ENCODE measurements around the gene GMFB.
"Not testable (repeated sequence)": the region's sequence is repeated elsewhere in the genome, so short reads cannot be mapped to it uniquely, and the experiment has no call there.

GMFB gene

GRCh38 chr14:54440873-54441868 lies 47.6 kb downstream of the GMFB start, which contains the start of gene CNIH1:
Gene CNIH1 (minus strand): TSS chr14:54441374. CDS start chr14:54441327, 47 bp downstream.
- in situ Hi-C loops (cut with MboI; ENCODE audit: low pct_unique_long_range_greater_than_20kb, low sequenced_read_pairs) = no loop called here
- peak; percentile 93 for DNase-seq

DNA sequence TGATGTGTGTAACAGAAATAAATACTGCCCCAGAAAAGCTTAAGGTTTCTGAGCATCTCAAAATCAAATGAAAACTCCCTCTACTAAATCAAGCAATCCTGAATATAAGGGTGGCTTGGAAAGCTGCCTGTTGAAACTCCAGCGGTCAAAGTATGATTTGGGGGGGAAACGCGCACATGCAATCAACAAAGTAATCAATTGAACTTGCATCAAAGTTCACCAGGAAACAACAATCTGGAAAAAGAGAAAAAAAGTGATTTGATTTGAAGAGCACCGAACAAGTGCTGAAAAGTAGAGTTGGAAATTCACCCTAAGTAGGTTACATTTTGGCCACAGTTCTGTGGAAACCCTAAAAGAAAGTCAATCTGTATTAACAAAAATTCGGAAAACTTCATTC lies 48.3 kb downstream of the GMFB start:
- DNase-seq = no peak
- in situ Hi-C loops (cut with MboI; ENCODE audit: low pct_unique_long_range_greater_than_20kb, low sequenced_read_pairs) = no loop called here

DNA sequence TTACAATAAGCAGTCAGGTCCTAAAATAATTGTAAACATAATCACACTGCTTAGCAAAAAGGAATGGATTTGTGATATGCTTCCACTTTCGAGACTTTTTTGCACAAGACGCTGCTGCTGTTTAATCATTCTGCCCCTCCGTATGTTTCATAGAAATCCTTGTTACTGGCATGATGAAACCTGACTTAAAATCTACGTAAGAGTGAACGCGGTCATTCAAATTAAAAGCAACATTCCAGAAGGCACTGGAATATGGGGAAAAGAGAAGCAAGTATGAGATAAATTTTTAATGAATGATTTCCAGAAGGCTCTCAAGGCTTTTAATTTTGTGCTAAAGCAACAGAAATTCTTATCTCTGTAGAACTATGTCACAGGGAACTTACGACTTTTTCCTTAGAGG lies 48.7 kb downstream of the GMFB start:
- DNase-seq = no peak
- in situ Hi-C loops (cut with MboI; ENCODE audit: low pct_unique_long_range_greater_than_20kb, low sequenced_read_pairs) = no loop called here

DNA sequence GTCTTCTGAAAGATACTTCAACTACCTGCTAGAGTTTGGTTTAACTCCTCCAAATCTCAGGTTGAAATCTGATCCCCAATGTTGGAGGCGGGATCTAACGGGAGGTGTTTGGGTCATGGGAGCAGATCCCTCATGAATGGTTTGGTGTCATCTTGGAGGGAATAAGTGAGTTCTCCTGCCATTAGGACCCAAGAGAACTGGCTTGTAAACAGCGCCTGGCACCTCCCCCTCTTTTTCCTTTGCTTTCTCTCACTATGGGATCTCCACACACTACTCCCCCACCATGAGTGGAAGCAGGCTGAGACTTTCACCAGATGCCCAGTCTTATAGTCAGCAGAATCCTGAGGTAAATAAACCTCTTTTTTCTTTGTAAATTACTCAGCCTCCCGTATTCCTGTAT lies 50.1 kb downstream of the GMFB start:
- no peak for DNase-seq
- in situ Hi-C loops (cut with MboI; ENCODE audit: low pct_unique_long_range_greater_than_20kb, low sequenced_read_pairs) = no loop called here

DNA sequence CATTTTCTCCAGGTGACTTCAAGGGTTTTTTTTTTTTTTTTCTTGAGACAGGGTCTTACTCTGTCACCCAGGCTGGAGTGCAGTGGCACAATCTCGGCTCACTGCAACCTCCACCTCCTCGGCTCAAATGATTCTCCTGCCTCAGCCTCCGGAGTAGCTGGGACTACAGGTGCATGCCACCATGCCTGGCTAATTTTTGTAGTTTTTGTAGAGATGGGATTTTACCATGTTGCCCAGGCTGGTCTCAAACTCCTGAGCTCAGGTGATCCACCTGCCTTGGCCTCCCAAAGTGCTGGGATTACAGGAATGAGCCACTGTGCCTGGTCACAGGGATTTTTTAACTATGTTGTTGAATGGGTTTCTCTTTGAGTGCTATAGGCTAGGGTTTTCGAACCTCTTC lies 50.8 kb downstream of the GMFB start:
- in situ Hi-C loops (cut with MboI; ENCODE audit: low pct_unique_long_range_greater_than_20kb, low sequenced_read_pairs); DNase-seq: not testable (repeated sequence)

DNA sequence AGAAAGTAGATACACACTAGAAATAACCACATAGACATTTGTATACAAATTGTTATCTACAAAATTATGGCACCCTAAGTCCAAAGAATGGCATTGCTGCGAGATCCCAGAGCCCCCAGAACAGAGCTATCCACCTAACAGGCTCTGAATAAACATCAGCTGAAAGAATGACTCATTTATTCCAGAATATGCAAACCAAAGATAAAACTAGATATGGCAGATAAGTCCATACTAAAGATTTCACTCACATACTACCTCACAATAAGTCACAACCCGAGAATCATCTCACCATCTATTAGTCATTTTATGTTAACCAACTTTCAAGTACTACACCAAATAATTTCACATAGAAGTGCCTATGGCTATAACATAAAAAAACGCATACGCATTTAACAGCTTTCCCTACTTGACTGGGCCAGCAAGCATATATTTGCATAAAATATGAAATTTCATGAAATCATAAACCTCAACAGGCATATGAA lies 53.2 kb downstream of the GMFB start:
- no peak for DNase-seq
- in situ Hi-C loops (cut with MboI; ENCODE audit: low pct_unique_long_range_greater_than_20kb, low sequenced_read_pairs) = no loop called here

DNA sequence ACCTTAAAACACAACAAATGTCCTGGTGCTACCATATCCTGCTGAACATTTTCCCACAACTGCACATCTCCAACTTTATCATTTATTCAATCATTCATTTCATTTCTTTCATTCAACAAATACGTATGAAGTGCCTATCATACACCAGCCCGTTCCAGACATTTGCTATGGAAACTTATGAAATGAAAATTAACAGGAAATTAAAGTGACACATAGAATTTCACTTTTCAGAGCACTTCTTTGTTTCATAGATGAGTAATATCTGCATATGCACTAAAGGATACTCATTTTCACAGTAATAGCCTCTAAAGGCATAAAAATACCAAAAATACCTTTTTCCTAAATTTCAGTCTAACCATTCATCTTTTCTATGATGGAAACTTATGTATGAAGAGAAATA lies 60.3 kb downstream of the GMFB start:
- in situ Hi-C loops (cut with MboI; ENCODE audit: low pct_unique_long_range_greater_than_20kb, low sequenced_read_pairs) = no loop called here
- DNase-seq = no peak

DNA sequence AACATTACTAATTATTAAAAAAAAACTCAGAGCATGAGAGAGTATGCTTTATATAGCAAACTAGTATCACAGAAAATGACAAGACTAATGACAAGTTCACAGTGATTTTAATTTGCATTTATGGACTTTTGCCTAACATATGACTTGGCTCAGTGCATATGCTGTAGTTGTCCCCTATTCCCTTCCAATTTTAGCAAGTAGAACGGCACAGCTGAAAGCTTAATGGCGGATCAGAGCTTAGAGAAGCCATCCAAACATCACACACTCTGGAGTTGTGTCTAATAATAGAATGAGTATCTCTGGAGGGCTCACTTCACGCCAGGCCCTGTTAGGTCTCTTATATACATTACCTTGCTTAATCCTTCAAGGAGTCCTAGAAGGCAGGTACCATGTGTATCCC lies 60.9 kb downstream of the GMFB start:
- DNase-seq = no peak
- in situ Hi-C loops (cut with MboI; ENCODE audit: low pct_unique_long_range_greater_than_20kb, low sequenced_read_pairs) = no loop called here

- in situ Hi-C loops (cut with MboI; ENCODE audit: low pct_unique_long_range_greater_than_20kb, low sequenced_read_pairs) = no loop called here
- no peak for DNase-seq
Observed at GRCh38 chr14:54425537-54426274, 63.1 kb downstream of the GMFB start.

- DNase-seq = no peak
- in situ Hi-C loops (cut with MboI; ENCODE audit: low pct_unique_long_range_greater_than_20kb, low sequenced_read_pairs) = no loop called here
Observed at GRCh38 chr14:54425068-54425467, 63.7 kb downstream of the GMFB start.
